Measurements from ENCODE around the gene EVA1B.

DNA sequence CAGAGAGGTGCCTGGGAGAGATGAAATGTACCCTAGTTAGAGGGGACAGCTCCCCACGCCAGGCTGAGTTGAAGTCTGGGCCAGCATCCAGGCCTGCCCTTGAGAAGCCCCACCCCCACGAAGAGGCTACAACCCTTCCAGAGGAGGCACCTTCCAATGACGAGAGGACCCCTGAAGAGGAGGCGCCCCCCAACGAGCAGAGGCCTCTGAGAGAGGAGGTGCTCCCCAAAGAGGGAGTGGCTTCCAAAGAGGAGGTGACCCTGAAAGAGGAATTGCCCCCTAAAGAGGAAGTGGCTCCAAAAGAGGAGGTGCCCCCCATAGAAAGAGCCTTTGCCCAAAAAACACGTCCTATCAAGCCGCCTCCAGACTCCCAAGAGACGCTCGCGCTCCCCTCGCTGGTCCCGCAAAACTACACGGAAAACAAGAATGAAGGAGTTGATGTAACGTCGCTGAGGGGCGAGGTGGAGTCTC, 3.1 kb downstream of the EVA1B start:
- TF ChIP-seq, protein P1, sequence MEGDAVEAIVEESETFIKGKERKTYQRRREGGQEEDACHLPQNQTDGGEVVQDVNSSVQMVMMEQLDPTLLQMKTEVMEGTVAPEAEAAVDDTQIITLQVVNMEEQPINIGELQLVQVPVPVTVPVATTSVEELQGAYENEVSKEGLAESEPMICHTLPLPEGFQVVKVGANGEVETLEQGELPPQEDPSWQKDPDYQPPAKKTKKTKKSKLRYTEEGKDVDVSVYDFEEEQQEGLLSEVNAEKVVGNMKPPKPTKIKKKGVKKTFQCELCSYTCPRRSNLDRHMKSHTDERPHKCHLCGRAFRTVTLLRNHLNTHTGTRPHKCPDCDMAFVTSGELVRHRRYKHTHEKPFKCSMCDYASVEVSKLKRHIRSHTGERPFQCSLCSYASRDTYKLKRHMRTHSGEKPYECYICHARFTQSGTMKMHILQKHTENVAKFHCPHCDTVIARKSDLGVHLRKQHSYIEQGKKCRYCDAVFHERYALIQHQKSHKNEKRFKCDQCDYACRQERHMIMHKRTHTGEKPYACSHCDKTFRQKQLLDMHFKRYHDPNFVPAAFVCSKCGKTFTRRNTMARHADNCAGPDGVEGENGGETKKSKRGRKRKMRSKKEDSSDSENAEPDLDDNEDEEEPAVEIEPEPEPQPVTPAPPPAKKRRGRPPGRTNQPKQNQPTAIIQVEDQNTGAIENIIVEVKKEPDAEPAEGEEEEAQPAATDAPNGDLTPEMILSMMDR (IDR thresholded peaks at IDR 0.05; ENCODE audit: poor library complexity) = no peak
- TF ChIP-seq EZH2phosphoT487 (IDR thresholded peaks at IDR 0.05; ENCODE audit: low read depth, severe bottlenecking, unreplicated experiment) (no peak), EZH2 (IDR thresholded peaks at IDR 0.05; ENCODE audit: borderline replicate concordance) (no peak)

Data from hepatocyte (in vitro differentiated cells).